Activated CD8-positive, alpha-beta T cell treated with anti-CD3 and anti-CD28 coated beads, Interleukin-2, amount 10 ng/mL, durations not matched to agents 7 days and 5 days (primary cell): ENCODE results near the gene GRIA2. TPM values are rescaled to one million over a fixed set of nuclear protein-coding genes. Genes with fewer than 3 reads are reported as not detected.

Experiments used
- ATAC-seq: fragments of 150-1000 bp; cut with Tn5 transposase; one replicate; pipeline ENCODE4 v1.10.0; 2021; ENCODE audit warnings: moderate library complexity
- CTCF ChIA-PET: fragments of 350-600 bp; sonication (Branson Sonifier 250); formaldehyde crosslinking; loops from one replicate; lab custom pipeline; 2021; ENCODE audit warnings: antibody characterized with exemption; lab: Charles Lee
- POLR2A ChIA-PET: fragments of 350-600 bp; sonication (Branson Sonifier 250); formaldehyde crosslinking; loops from one replicate; lab custom pipeline; 2021; ENCODE audit warnings: antibody characterized with exemption; lab: Charles Lee
- DNase-seq: peaks from one replicate; pipeline ENCODE4 v3.0.0-alpha.2; 2020
- H3K27ac Mint-ChIP-seq: one replicate; pipeline ENCODE4 v1.8.0; 2021; ENCODE audit warnings: mild to moderate bottlenecking, mixed read lengths
- H3K27me3 Mint-ChIP-seq: one replicate; pipeline ENCODE4 v1.8.0; 2021; ENCODE audit warnings: low read depth, mixed read lengths
- H3K36me3 Mint-ChIP-seq: one replicate; pipeline ENCODE4 v1.8.0; 2021; ENCODE audit warnings: low read depth, mixed read lengths
- H3K4me1 Mint-ChIP-seq: one replicate; pipeline ENCODE4 v1.8.0; 2021; ENCODE audit warnings: low read depth, mixed read lengths
- H3K4me3 Mint-ChIP-seq: one replicate; pipeline ENCODE4 v1.8.0; 2021; ENCODE audit warnings: mild to moderate bottlenecking, mixed read lengths
- H3K9me3 Mint-ChIP-seq: one replicate; pipeline ENCODE4 v1.8.0; 2022; ENCODE audit warnings: mixed read lengths; ENCODE audit not compliant: insufficient read depth
- total RNA-seq, 2 experiments: library from RNA; stranded (reverse); gene quantifications; one replicate each; pipeline ENCODE4 v1.2.3, GENCODE V29; 2021

GRIA2 gene
- total RNA-seq, 2 experiments from 2014 or later, result not detected

GRCh38 chr4:157314906-157315305 is 94.4 kb downstream of the GRIA2 start:
- Mint-ChIP-seq H3K9me3 (no peaks in the 10 kb centered on the region), H3K4me1 (no peaks in the 10 kb centered on the region), H3K36me3 (no peaks in the 10 kb centered on the region), H3K4me3 (no peak overlapping the region), H3K27ac (no peak overlapping the region), H3K27me3 (no peaks in the 10 kb centered on the region)
- ATAC-seq, result no peak
- CTCF ChIA-PET, result no interaction called here
- POLR2A ChIA-PET, result no interaction called here
- no peak for DNase-seq

DNA sequence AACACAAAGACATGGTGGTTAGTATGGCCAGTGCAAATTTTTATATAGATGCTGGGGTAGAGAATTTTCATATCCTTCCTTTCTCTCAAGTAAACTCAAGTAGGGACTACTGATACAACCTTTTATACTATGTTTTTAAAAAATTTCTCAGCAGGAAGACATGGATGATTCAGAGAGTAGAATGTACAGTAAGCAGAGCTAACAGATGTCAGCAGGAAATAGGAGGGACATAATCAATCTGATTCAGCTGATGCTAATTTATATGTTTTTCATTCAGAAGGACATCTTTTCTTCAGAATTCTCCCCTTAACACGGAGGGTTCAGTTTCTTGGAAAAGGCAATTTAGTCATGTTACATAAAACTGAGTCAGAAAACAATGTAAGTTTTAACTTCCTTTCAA is 95.4 kb downstream of the GRIA2 start:
- H3K4me3 Mint-ChIP-seq, result no peak overlapping the region
- no peaks in the 10 kb centered on the region for H3K36me3 Mint-ChIP-seq
- POLR2A ChIA-PET, result no interaction called here
- DNase-seq, result no peak
- H3K27me3 Mint-ChIP-seq, result no peaks in the 10 kb centered on the region
- no peaks in the 10 kb centered on the region for H3K9me3 Mint-ChIP-seq
- ATAC-seq, result no peak
- no peaks in the 10 kb centered on the region for H3K4me1 Mint-ChIP-seq
- H3K27ac Mint-ChIP-seq, result no peak overlapping the region
- CTCF ChIA-PET, result no interaction called here

DNA sequence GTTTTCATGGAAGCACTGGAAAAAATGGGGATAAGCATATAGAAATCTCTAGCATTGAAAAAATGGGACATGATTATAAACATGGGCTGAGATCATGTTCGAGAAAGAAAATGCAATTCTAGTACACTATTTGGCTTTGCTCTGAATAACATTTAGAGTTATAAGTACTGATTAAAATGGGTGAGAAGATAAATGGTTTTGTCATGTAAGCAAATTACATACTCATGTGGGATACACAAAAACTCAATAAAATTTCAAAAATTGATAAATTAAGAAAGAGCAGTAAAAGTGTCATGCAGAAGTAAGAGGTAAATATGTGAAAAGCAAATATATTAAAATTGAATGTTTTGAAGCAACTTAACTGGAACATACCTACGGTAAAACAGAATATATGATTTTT is 99.6 kb downstream of the GRIA2 start:
- Mint-ChIP-seq H3K27ac (no peak overlapping the region), H3K4me3 (no peak overlapping the region), H3K9me3 (no peaks in the 10 kb centered on the region), H3K27me3 (no peaks in the 10 kb centered on the region), H3K4me1 (no peaks in the 10 kb centered on the region), H3K36me3 (no peaks in the 10 kb centered on the region)
- DNase-seq, result no peak
- POLR2A ChIA-PET, result no interaction called here
- ATAC-seq, result no peak
- CTCF ChIA-PET, result no interaction called here

DNA sequence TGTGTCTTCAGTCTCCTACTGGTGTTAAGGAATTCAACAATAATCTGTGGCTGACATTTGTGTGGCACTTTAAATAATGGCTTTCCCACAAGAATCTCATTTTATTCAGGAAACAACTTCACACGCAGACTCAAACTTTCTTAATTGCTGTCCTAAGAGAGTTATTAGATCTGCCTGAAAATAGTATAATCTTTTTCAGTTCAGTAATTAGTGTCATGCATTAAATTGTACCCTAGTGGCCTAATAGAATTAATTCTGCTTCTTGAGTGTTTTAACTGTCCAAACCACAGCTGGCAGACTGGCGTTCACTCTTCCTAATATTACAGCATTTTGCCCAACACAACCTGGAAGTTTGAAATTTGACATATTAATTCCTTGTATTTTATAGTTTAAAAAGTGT is 107.1 kb downstream of the GRIA2 start:
- no peak overlapping the region for H3K27ac Mint-ChIP-seq
- no peaks in the 10 kb centered on the region for H3K9me3 Mint-ChIP-seq
- ChIA-PET POLR2A (no interaction called here), CTCF (no interaction called here)
- no peaks in the 10 kb centered on the region for H3K36me3 Mint-ChIP-seq
- no peaks in the 10 kb centered on the region for H3K4me1 Mint-ChIP-seq
- H3K4me3 Mint-ChIP-seq, result no peak overlapping the region
- ATAC-seq (no peak), DNase-seq (no peak)
- no peaks in the 10 kb centered on the region for H3K27me3 Mint-ChIP-seq

GRCh38 chr4:157357887-157358286 is 137.4 kb downstream of the GRIA2 start:
- Mint-ChIP-seq H3K9me3 (peaks cover 7% of the 10 kb centered on the region), H3K27me3 (no peaks in the 10 kb centered on the region), H3K36me3 (no peaks in the 10 kb centered on the region), H3K4me3 (no peak overlapping the region), H3K27ac (no peak overlapping the region), H3K4me1 (no peaks in the 10 kb centered on the region)
- no peak for DNase-seq
- CTCF ChIA-PET, result no interaction called here
- POLR2A ChIA-PET, result no interaction called here
- no peak for ATAC-seq

DNA sequence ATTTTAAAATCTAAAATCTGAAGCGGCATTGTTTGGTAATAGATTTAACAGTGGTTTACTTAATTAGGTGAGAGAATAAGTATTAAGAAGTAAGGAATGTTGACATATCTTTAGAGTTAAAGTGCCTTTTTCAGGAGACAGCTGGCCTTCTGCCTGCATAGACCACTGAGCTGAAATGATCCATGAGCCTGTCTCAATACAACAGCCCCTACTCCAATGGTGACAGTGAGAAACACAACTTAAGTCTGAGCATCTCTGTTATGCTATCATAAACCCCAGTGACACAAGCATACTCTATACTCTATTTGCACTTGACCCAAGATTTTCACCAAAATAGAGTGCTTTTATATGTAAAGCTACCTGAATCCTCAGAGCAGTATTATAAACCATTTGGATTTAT is 137.9 kb downstream of the GRIA2 start:
- DNase-seq (no peak), ATAC-seq (no peak)
- CTCF ChIA-PET, result no interaction called here
- Mint-ChIP-seq H3K4me3 (no peak overlapping the region), H3K36me3 (no peaks in the 10 kb centered on the region), H3K4me1 (no peaks in the 10 kb centered on the region), H3K27ac (no peak overlapping the region), H3K27me3 (no peaks in the 10 kb centered on the region), H3K9me3 (peaks cover 7% of the 10 kb centered on the region)
- POLR2A ChIA-PET, result no interaction called here

- DNase-seq, result no peak
- POLR2A ChIA-PET, result no interaction called here
- no peak overlapping the region for H3K4me3 Mint-ChIP-seq
- ATAC-seq, result no peak
- H3K27me3 Mint-ChIP-seq, result no peaks in the 10 kb centered on the region
- H3K4me1 Mint-ChIP-seq, result no peaks in the 10 kb centered on the region
- H3K27ac Mint-ChIP-seq, result no peak overlapping the region
- H3K9me3 Mint-ChIP-seq, result peaks cover 7% of the 10 kb centered on the region
- CTCF ChIA-PET, result no interaction called here
- H3K36me3 Mint-ChIP-seq, result no peaks in the 10 kb centered on the region
Observed at GRCh38 chr4:157358851-157359250, 138.3 kb downstream of the GRIA2 start.

GRCh38 chr4:157363360-157363759 is 142.8 kb downstream of the GRIA2 start:
- no peaks in the 10 kb centered on the region for H3K4me1 Mint-ChIP-seq
- H3K4me3 Mint-ChIP-seq, result no peak overlapping the region
- peaks cover 4% of the 10 kb centered on the region for H3K9me3 Mint-ChIP-seq
- DNase-seq, result no peak
- CTCF ChIA-PET, result no interaction called here
- no peaks in the 10 kb centered on the region for H3K36me3 Mint-ChIP-seq
- ATAC-seq, result no peak
- POLR2A ChIA-PET, result no interaction called here
- no peak overlapping the region for H3K27ac Mint-ChIP-seq
- no peaks in the 10 kb centered on the region for H3K27me3 Mint-ChIP-seq

GRCh38 chr4:157372154-157372553 is 151.6 kb downstream of the GRIA2 start:
- Mint-ChIP-seq H3K27me3 (no peaks in the 10 kb centered on the region), H3K27ac (no peak overlapping the region), H3K36me3 (no peaks in the 10 kb centered on the region), H3K9me3 (no peaks in the 10 kb centered on the region), H3K4me3 (no peak overlapping the region), H3K4me1 (no peaks in the 10 kb centered on the region)
- DNase-seq (no peak), ATAC-seq (no peak)
- CTCF ChIA-PET, result no interaction called here
- POLR2A ChIA-PET, result no interaction called here

DNA sequence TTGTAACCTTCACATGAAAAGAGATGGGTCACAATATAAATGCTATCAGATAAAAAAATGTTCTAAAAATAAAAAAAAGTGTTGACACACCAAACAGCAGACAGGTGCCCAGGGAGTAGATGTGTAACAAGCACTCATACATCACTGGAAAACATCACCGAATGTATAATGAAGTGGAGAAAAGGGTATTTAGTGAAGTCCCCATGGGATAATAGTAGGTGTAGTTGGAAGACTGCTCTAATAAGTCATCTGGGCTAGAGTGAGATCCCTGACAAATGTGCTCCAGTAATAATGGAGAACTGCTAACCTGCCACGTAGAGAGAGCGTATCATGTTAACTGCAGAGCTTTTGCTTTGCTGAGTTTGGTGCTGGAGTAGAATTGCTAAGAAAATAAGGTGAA is 152.0 kb downstream of the GRIA2 start:
- no peaks in the 10 kb centered on the region for H3K4me1 Mint-ChIP-seq
- ATAC-seq, result no peak
- ChIA-PET CTCF (no interaction called here), POLR2A (no interaction called here)
- no peaks in the 10 kb centered on the region for H3K9me3 Mint-ChIP-seq
- no peak overlapping the region for H3K27ac Mint-ChIP-seq
- DNase-seq, result no peak
- H3K4me3 Mint-ChIP-seq, result no peak overlapping the region
- H3K36me3 Mint-ChIP-seq, result no peaks in the 10 kb centered on the region
- no peaks in the 10 kb centered on the region for H3K27me3 Mint-ChIP-seq

GRCh38 chr4:157389741-157390140 is 169.2 kb downstream of the GRIA2 start:
- ATAC-seq (no peak), DNase-seq (no peak)
- no peaks in the 10 kb centered on the region for H3K4me1 Mint-ChIP-seq
- peaks cover 3% of the 10 kb centered on the region for H3K9me3 Mint-ChIP-seq
- no peaks in the 10 kb centered on the region for H3K27me3 Mint-ChIP-seq
- H3K36me3 Mint-ChIP-seq, result no peaks in the 10 kb centered on the region
- H3K4me3 Mint-ChIP-seq, result no peak overlapping the region
- no peak overlapping the region for H3K27ac Mint-ChIP-seq
- POLR2A ChIA-PET, result no interaction called here
- CTCF ChIA-PET, result no interaction called here

DNA sequence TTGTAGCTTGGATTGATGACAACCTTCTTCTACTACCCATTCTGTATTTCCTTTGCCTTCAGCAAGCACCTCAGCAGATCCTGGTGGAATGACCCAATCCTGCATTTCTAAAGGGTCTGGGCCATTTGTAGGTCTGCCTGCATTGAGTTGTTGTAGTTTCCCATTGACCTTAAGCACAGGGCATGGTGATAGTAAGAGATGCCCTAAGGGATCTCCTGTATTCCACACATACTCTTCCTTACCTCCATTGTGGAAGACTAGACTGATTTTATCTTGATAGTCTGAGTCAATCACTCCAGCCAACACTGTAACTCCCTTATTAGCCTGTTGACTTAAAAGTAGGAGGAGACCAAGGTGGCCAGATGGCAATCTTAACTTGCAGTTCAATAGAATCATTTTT is 184.5 kb downstream of the GRIA2 start:
- no peak for DNase-seq
- ChIA-PET CTCF (no interaction called here), POLR2A (no interaction called here)
- Mint-ChIP-seq H3K27me3 (no peaks in the 10 kb centered on the region), H3K27ac (no peak overlapping the region), H3K9me3 (peaks cover 4% of the 10 kb centered on the region), H3K4me3 (no peak overlapping the region), H3K36me3 (no peaks in the 10 kb centered on the region), H3K4me1 (no peaks in the 10 kb centered on the region)
- no peak for ATAC-seq
